PFSK-1 (cell line): ENCODE measurements around the gene HMGN2.

Experiments used
- POLR2AphosphoS5 ChIP-seq: IDR thresholded peaks from 2 replicates; pipeline ENCODE4 v1.6.1; 2012; ENCODE audit warnings: low read depth, mild to moderate bottlenecking, control low read depth, low read length, moderate library complexity
- REST ChIP-seq, 2 experiments: IDR thresholded peaks; 2 replicates each; pipeline versions ENCODE4 v1.6.1 to v1.8.0; 2011 to 2012; ENCODE audit warnings: low read depth in 2 of 2, low read length in 2 of 2, control low read depth in 1 of 2, inconsistent platforms in 1 of 2, mild to moderate bottlenecking in 1 of 2, moderate library complexity in 1 of 2; ENCODE audit not compliant: insufficient read depth in 1 of 2

- no peak for TF ChIP-seq REST (IDR thresholded peaks at IDR 0.05; ENCODE audit: insufficient read depth in 1 of 2, low read depth in 2 of 2, low read length in 2 of 2)
- TF ChIP-seq POLR2AphosphoS5, result no peak
Observed at GRCh38 chr1:26498894-26499293, 26.7 kb downstream of the HMGN2 start.
